Endothelial cell of umbilical vein (primary cell): ENCODE data around the gene CORO7.

Experiments used
- EZH2 ChIP-seq: IDR thresholded peaks from 2 replicates; pipeline ENCODE4 v1.6.1; 2012; ENCODE audit warnings: borderline replicate concordance, low read depth, mild to moderate bottlenecking, moderate library complexity, low read length, inconsistent platforms; ENCODE audit not compliant: severe bottlenecking
- JUN ChIP-seq: IDR thresholded peaks from 2 replicates; pipeline ENCODE4 v1.6.1; 2011; ENCODE audit warnings: borderline replicate concordance, low read depth; ENCODE audit not compliant: insufficient read length, insufficient read depth
- POLR2A ChIP-seq: IDR thresholded peaks from 2 replicates; pipeline ENCODE4 v1.6.1; 2012; ENCODE audit warnings: low read depth, mild to moderate bottlenecking, control low read depth, low read length
- POLR2AphosphoS5 ChIP-seq: IDR thresholded peaks from 2 replicates; pipeline ENCODE4 v1.6.1; 2012; ENCODE audit warnings: low read depth, mild to moderate bottlenecking, control low read depth, low read length, moderate library complexity; ENCODE audit not compliant: insufficient read depth
- TF ChIP-seq, protein P1 (sequence below), 2 donors: IDR thresholded peaks; 1 replicate in 1 of 2; 2 replicates in 1 of 2; pipeline ENCODE4 v1.5.1; 2011; ENCODE audit warnings: low read length in 2 of 2, mild to moderate bottlenecking in 2 of 2, moderate library complexity in 2 of 2, control low read depth in 1 of 2, inconsistent platforms in 1 of 2, low read depth in 1 of 2; ENCODE audit not compliant: insufficient read depth in 1 of 2; ENCODE audit errors: extremely low read depth in 1 of 2

DNA sequence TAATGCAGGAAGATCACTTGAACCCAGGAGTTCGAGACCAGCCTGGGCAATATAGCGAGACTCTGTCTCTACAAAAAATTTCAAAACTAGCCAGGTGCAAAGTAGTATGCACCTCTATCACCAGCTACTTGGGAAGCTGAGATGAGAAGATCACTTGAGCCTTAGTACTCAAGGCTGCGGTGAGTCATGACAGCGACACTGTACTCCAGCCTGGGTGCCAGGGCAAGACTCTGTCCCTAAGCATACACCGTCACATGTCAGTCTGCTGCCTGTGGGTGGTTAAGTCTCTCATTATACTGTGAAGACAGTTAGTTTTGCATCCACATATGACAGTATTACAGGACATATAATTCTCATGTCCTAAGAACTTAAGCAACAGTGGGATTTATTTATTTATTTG lies 36.3 kb upstream of the CORO7 start:
- TF ChIP-seq POLR2AphosphoS5: no peak
- TF ChIP-seq, protein P1, sequence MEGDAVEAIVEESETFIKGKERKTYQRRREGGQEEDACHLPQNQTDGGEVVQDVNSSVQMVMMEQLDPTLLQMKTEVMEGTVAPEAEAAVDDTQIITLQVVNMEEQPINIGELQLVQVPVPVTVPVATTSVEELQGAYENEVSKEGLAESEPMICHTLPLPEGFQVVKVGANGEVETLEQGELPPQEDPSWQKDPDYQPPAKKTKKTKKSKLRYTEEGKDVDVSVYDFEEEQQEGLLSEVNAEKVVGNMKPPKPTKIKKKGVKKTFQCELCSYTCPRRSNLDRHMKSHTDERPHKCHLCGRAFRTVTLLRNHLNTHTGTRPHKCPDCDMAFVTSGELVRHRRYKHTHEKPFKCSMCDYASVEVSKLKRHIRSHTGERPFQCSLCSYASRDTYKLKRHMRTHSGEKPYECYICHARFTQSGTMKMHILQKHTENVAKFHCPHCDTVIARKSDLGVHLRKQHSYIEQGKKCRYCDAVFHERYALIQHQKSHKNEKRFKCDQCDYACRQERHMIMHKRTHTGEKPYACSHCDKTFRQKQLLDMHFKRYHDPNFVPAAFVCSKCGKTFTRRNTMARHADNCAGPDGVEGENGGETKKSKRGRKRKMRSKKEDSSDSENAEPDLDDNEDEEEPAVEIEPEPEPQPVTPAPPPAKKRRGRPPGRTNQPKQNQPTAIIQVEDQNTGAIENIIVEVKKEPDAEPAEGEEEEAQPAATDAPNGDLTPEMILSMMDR (IDR thresholded peaks at IDR 0.05; ENCODE audit: extremely low read depth in 1 of 2, insufficient read depth in 1 of 2, low read depth in 1 of 2, low read length in 2 of 2): no peak
- no peak for TF ChIP-seq EZH2
- no peak for TF ChIP-seq POLR2A
- TF ChIP-seq JUN: no peak
